ENCODE results near the gene YIF1B.

GRCh38 chr19:38283271-38283670 lies 32.5 kb downstream of the YIF1B start:
- TF ChIP-seq POLR2A (IDR thresholded peaks at IDR 0.05) (no peak), CTCF (IDR thresholded peaks at IDR 0.05) (no peak)

Measured in esophagus squamous epithelium (tissue), 4 donors.